ENCODE data around the gene TRIP13. TPM values are rescaled to one million over a fixed set of nuclear protein-coding genes. Genes with fewer than 3 reads are reported as not detected.
A peak's percentile ranks its signal among the peaks of the same experiment; 100 is the strongest.
"Not testable (repeated sequence)": the region's sequence is repeated elsewhere in the genome, so short reads cannot be mapped to it uniquely, and the experiment has no call there.

The TRIP13 gene
- total RNA-seq, 2 donors from 2014 or later: 1.0 to 2.6 TPM

DNA sequence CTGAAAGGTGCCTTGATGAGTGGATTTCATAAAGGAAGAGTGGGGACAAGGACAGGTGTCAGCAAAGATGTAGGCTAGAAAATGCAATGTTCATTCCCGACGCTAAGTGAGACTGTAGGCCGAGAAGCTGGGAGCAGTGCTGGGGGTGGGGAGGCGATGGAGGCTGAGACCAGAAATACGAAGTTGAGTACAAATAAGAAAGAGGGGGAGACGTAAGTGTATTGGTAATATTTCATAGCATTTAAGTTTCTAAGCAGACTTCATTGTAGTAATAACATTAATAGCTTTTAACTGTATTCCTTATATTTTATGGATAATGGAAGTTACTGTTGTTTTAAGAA lies 11.0 kb downstream of the TRIP13 start:
- H3K27me3 Mint-ChIP-seq: no peaks in the 10 kb centered on the region
- no peaks in the 10 kb centered on the region for H3K36me3 Mint-ChIP-seq (ENCODE audit: low read depth)
- H3K4me3 Mint-ChIP-seq: no peak overlapping the region
- ATAC-seq (no peak), DNase-seq (no peak)
- H3K9me3 ChIP-seq (ENCODE audit: control insufficient read depth, low read length, poor library complexity, severe bottlenecking): no peaks in the 10 kb centered on the region
- no peak overlapping the region for H3K27ac Mint-ChIP-seq
- no peaks in the 10 kb centered on the region for H3K4me1 Mint-ChIP-seq

DNA sequence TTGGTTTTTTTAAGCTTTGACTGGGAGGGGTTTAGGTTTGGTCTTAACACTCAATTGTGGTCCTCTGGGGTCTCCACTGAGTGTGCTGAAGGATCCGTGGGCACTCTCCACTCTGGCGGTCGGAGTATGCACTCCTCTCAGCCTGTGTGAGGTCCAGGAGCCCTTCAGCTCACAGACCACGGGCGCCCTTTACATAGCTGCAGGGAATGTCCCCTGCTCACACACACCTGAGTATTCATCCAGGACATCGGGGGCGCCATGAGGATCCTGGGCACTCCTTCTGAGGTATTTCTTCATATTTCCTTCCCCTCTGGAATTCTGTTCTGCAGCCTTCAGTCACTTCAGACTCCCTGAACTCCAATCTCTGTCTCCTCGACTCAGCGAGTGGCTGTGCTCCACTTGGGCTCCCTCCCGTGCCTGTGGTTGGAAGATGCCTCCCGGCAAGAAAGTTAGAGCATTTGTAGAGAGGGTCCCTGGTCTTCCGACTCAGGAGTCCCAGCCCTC lies 12.5 kb downstream of the TRIP13 start:
- H3K27ac Mint-ChIP-seq: peak overlapping the region; percentile 87
- no peak for DNase-seq
- ATAC-seq: no peak
- H3K27me3 Mint-ChIP-seq: no peaks in the 10 kb centered on the region
- H3K4me3 Mint-ChIP-seq: no peak overlapping the region
- no peaks in the 10 kb centered on the region for H3K36me3 Mint-ChIP-seq (ENCODE audit: low read depth)
- H3K4me1 Mint-ChIP-seq: no peaks in the 10 kb centered on the region
- H3K9me3 ChIP-seq (ENCODE audit: control insufficient read depth, low read length, poor library complexity, severe bottlenecking): no peaks in the 10 kb centered on the region

DNA sequence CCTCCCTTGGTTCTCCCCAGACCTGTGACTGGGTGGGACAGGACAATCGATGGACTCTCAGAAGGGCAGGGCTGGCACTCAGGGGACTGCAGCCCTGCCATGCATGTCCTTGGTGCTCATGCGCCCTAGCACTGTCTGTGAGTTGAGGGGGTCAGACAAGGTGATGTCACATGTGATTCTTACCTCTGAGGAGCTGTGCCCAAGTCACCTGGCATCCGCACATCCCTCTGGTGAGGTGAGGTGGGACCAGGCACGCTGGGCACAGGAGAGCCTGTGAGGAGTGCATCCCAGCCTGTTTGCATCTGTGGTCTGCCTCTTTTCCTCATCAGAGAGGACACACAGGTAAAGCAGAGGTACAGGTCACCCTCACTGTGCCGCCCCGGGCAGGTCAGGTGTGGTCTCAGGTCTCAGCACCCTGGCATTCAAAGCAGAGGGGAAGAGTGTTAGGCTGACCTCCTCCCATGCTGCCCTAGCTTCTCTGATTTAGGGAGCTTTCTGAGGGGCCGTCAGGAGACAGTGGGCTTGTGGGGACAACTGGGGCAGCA lies 14.8 kb downstream of the TRIP13 start:
- H3K36me3 Mint-ChIP-seq (ENCODE audit: low read depth): no peaks in the 10 kb centered on the region
- no peak overlapping the region for H3K4me3 Mint-ChIP-seq

DNA sequence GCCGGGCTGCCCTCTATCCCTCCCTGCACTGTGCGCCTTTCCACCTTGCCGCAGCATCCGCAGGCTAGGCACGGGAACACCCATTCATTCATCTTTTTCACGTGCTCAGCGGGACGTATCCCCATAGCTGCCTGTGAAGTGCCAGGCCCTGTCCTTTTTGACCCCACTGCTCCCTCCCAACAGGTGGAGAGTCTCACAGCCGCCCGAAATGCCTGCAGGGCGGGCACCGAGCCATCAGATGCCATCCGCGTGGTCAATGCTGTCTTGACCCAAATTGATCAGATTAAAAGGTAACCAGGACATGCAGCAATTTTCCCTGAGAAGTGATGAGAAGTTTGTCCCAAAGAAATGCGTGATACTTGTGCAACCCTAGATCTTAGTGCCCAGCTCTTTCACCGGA lies 15.5 kb downstream of the TRIP13 start:
- DNase-seq (no peak), ATAC-seq (no peak)

More for the DNA sequence above, 14.8 kb downstream of the TRIP13 start:
- peak overlapping the region; percentile 87 for H3K27ac Mint-ChIP-seq
- peaks cover 5% of the 10 kb centered on the region for H3K4me1 Mint-ChIP-seq
- H3K27me3 Mint-ChIP-seq: no peaks in the 10 kb centered on the region
- DNase-seq (no peak), ATAC-seq (no peak)
- no peaks in the 10 kb centered on the region for H3K9me3 ChIP-seq (ENCODE audit: control insufficient read depth, low read length, poor library complexity, severe bottlenecking)

DNA sequence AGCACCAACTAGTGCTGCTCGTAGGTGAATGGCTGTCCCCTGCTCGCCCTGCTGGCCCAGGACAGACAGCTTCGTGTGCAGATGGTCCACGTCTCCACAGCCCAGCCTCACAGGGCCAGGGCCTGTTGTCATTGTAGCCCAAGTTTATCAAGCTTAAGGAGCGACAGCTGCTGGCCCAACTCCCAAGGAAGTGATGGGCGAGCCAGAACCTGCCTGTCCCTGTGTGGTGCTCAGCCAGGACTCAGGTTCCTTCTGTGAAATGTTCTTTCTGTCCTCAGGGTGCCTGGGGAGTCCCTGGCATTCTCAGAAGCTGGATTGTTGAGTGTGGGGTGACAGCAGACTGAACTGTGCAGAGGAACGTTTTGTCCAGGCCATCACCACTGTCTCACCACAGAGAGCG lies 16.4 kb downstream of the TRIP13 start:
- Mint-ChIP-seq H3K4me3 (no peak overlapping the region), H3K4me1 (peaks cover 9% of the 10 kb centered on the region), H3K36me3 (ENCODE audit: low read depth) (peaks cover 2% of the 10 kb centered on the region), H3K27ac (peak overlapping the region; percentile 16), H3K27me3 (no peaks in the 10 kb centered on the region)
- ATAC-seq (no peak), DNase-seq (no peak)
- H3K9me3 ChIP-seq (ENCODE audit: control insufficient read depth, low read length, poor library complexity, severe bottlenecking): no peaks in the 10 kb centered on the region

More for the DNA sequence above, 15.5 kb downstream of the TRIP13 start:
- Mint-ChIP-seq H3K4me1 (peaks cover 9% of the 10 kb centered on the region), H3K4me3 (no peak overlapping the region), H3K27me3 (no peaks in the 10 kb centered on the region), H3K36me3 (ENCODE audit: low read depth) (peaks cover 2% of the 10 kb centered on the region), H3K27ac (peak overlapping the region; percentile 16)
- H3K9me3 ChIP-seq (ENCODE audit: control insufficient read depth, low read length, poor library complexity, severe bottlenecking): no peaks in the 10 kb centered on the region

DNA sequence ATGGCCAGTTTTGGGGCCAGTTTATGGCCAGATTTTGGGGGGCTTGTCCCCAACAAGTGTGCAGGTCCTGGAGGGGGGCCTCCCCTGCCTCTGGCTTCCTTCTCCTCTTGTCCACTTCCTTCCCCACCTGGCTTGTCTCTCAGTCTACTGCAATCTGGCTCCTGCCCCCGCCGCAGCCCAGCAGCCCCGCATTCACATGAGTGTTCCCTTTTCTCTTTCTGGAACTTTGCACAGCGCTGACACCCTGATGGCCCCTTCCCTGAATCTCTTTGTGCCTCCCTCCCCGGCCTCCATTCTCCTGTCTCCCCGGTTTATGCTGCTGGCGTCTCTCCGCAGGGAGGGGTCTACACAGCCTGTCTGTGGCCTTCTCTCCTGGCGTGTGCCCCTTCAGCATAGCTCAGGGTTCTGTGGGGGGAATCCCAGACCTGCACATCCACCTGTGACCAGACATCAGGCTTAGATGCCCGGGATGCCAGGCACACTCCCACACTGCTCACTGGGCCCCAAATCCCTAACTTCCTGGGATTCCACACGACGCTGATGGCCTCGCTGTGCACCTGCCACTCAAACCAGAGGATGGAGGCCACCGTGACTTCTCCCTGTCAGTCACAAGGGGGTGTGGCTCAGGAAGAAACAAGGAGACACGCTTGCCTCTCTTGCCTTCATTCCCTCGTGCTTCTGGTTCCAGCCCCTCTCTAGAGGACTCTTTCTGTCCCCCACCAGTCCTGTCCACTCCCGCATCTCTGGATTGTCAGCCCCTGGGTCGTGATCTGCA lies 17.5 kb downstream of the TRIP13 start:
- Mint-ChIP-seq H3K36me3 (ENCODE audit: low read depth) (peaks cover 2% of the 10 kb centered on the region), H3K27me3 (no peaks in the 10 kb centered on the region), H3K27ac (peak overlapping the region; percentile 98), H3K4me3 (no peak overlapping the region), H3K4me1 (peaks cover 9% of the 10 kb centered on the region)
- no peak for DNase-seq
- ATAC-seq: no peak
- no peaks in the 10 kb centered on the region for H3K9me3 ChIP-seq (ENCODE audit: control insufficient read depth, low read length, poor library complexity, severe bottlenecking)

DNA sequence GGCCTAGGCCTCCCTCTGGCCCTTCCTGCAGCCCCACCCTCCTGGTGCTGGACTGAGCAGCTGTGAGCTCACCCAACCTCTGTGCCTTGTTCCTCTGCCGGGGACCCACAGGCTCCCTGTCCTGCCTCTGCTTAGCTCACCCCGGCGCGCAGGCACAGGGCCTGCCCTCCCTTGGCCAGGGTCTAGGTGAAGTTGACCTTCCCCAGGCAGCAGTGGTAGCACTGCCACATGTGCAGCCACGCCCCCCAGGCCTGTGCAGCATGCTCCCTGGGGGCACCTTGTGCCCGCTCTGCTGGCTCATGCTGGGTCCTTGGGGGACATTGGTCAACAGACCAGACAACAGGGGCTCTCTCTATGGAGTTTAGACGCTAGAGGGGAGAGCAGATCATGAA lies 18.1 kb downstream of the TRIP13 start:
- Mint-ChIP-seq H3K36me3 (ENCODE audit: low read depth) (peaks cover 2% of the 10 kb centered on the region), H3K27ac (peak overlapping the region; percentile 98), H3K27me3 (no peaks in the 10 kb centered on the region), H3K4me1 (peaks cover 9% of the 10 kb centered on the region), H3K4me3 (no peak overlapping the region)
- DNase-seq: no peak
- no peak for ATAC-seq
- no peaks in the 10 kb centered on the region for H3K9me3 ChIP-seq (ENCODE audit: control insufficient read depth, low read length, poor library complexity, severe bottlenecking)

DNA sequence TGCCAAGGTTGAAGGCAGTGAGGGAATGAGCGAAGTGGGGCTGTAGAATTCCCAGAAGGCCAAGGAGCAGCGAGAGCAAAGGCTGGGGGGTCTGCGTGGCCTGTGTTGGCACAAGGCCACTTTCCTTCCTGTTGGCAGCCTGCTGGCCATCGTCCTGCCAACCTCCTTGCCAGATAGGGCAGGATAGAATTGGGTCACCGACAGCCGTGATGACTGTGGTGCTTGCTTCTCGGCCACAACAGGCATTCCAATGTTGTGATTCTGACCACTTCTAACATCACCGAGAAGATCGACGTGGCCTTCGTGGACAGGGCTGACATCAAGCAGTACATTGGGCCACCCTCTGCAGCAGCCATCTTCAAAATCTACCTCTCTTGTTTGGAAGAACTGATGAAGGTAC lies 18.9 kb downstream of the TRIP13 start:
- no peaks in the 10 kb centered on the region for H3K9me3 ChIP-seq (ENCODE audit: control insufficient read depth, low read length, poor library complexity, severe bottlenecking)
- DNase-seq (no peak), ATAC-seq (no peak)
- Mint-ChIP-seq H3K4me1 (peaks cover 9% of the 10 kb centered on the region), H3K27ac (peak overlapping the region; percentile 98), H3K27me3 (no peaks in the 10 kb centered on the region), H3K36me3 (ENCODE audit: low read depth) (peaks cover 2% of the 10 kb centered on the region), H3K4me3 (no peak overlapping the region)

DNA sequence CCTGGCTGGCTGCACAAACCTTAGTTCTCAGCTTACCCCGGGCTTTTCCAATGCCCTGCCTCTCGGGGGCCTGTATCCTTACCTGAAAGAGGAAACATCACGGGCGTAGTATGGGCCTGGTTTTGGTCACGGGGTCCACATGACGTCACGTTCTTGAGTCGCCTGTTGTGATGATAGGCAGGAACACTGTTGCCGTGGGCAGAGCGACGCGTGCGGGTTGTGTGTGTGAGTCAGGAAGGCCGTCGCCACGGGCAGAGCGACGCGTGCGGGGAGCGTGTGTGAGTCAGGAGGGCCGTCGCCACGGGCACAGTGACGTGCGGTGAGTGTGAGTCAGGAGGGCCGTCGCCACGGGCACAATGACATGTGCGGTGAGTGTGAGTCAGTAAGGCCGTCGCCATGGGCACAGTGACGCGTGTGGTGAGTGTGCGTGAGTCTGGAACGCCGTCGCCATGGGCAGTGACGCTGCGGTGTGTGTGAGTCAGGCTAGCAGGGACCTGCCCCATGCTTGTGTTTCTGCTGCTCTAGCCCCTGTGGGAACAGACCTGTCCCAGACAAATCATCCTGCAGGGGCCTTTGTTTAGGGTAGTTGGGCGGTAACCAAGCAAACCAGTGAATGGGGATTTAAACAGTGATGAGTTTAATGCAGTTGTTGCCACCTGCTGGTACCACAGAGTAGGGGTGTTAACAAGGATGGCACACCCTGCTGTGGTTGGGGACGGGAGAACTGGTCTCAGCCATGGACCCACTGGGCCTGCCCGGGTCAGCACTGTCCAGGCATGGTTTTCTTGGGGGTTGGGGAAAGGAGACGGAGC lies 19.8 kb downstream of the TRIP13 start:
- no peaks in the 10 kb centered on the region for H3K9me3 ChIP-seq (ENCODE audit: control insufficient read depth, low read length, poor library complexity, severe bottlenecking)
- no peaks in the 10 kb centered on the region for H3K27me3 Mint-ChIP-seq
- DNase-seq: peak; percentile 72 to 83 (median 78)
- peak overlapping the region; percentile 98 for H3K27ac Mint-ChIP-seq
- peak; percentile 87 for ATAC-seq
- H3K4me3 Mint-ChIP-seq: peak overlapping the region; percentile 90
- H3K4me1 Mint-ChIP-seq: peaks cover 9% of the 10 kb centered on the region
- H3K36me3 Mint-ChIP-seq (ENCODE audit: low read depth): peaks cover 2% of the 10 kb centered on the region

DNA sequence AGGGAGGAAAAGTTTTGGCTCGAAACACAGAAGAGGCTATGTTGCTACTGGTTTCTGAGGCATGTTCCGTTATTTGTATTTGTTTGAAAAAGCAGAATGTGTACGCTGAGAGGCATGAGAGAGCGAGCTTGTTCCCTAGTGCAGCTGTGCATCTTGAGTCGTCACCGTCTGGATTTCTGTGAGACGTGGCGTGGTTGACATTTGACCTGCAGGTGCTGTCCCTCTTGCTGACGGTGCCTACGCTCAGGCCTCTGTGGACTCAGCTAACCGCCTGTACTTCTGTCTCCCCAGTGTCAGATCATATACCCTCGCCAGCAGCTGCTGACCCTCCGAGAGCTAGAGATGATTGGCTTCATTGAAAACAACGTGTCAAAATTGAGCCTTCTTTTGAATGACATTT lies 21.5 kb downstream of the TRIP13 start:
- no peak overlapping the region for H3K4me3 Mint-ChIP-seq
- H3K27ac Mint-ChIP-seq: peak overlapping the region; percentile 98
- peaks cover 2% of the 10 kb centered on the region for H3K36me3 Mint-ChIP-seq (ENCODE audit: low read depth)

DNA sequence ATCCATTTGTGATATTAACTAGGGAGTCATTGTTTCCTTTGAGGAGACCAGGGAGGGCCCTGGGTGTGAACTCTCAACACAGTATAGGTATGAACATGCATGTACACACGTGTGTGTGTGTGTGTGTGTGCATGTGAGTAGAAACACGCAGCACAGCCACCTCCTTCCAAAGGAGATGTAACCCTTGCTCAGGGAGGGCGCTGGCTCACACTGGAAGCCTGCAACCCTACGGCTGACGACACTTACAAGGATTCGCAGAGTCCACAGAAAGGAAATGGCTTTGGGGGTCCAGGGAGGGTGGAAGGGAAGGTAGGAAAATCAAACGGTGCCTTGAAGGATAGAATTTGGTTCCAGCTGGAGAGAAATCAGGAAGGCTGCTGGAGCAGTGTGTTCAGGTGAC lies 21.9 kb downstream of the TRIP13 start:
- H3K4me1 Mint-ChIP-seq: peaks cover 9% of the 10 kb centered on the region
- peak overlapping the region; percentile 98 for H3K27ac Mint-ChIP-seq
- no peaks in the 10 kb centered on the region for H3K27me3 Mint-ChIP-seq
- no peak overlapping the region for H3K4me3 Mint-ChIP-seq
- peaks cover 2% of the 10 kb centered on the region for H3K36me3 Mint-ChIP-seq (ENCODE audit: low read depth)
- no peaks in the 10 kb centered on the region for H3K9me3 ChIP-seq (ENCODE audit: control insufficient read depth, low read length, poor library complexity, severe bottlenecking)
- no peak for DNase-seq
- ATAC-seq: no peak

More for the DNA sequence above, 21.5 kb downstream of the TRIP13 start:
- H3K27me3 Mint-ChIP-seq: no peaks in the 10 kb centered on the region
- no peaks in the 10 kb centered on the region for H3K9me3 ChIP-seq (ENCODE audit: control insufficient read depth, low read length, poor library complexity, severe bottlenecking)
- ATAC-seq (no peak), DNase-seq (no peak)
- H3K4me1 Mint-ChIP-seq: peaks cover 9% of the 10 kb centered on the region

DNA sequence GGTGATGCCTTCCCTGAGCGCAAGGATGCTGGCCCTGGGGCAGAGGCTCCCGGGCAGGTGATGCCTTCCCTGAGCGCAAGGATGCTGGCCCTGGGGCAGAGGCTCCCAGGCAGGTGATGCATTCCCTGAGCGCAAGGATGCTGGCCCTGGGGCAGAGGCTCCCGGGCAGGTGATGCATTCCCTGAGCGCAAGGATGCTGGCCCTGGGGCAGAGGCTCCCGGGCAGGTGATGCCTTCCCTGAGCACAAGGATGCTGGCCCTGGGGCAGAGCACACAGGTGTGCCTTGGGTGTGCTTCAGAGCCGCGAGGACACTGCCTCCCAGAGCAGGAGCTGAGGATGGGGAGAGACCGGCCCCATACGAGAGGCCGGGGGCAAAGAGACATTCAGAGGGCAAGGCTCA lies 22.7 kb downstream of the TRIP13 start:
- not testable (repeated sequence) for H3K4me1 Mint-ChIP-seq; H3K36me3 Mint-ChIP-seq (ENCODE audit: low read depth); ATAC-seq; H3K9me3 ChIP-seq (ENCODE audit: control insufficient read depth, low read length, poor library complexity, severe bottlenecking); H3K4me3 Mint-ChIP-seq; DNase-seq; H3K27me3 Mint-ChIP-seq
- H3K27ac Mint-ChIP-seq: peak overlapping the region; percentile 98

DNA sequence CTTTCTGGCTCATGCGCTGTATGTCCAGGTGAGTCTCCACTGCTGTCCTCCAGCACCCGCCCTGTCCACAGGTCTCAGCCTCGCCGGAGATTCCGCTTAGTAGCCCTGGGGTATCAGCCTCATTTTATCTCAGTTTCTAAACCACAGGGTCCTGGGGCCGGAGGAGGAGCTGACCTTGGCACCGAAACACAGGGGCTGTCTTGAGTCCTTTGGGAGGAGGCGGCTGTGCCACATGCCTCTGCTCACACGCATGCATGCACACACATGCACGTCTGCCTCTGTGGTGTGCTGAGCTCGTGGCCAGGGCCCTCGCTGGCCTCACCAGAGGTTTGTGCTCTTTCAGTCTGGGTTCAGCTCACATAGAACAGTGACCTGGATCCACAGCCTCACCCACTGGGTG lies 23.3 kb downstream of the TRIP13 start:
- no peak for ATAC-seq

More for the DNA sequence above, 23.3 kb downstream of the TRIP13 start:
- no peak overlapping the region for H3K27ac Mint-ChIP-seq
- peaks cover 2% of the 10 kb centered on the region for H3K36me3 Mint-ChIP-seq (ENCODE audit: low read depth)
- no peaks in the 10 kb centered on the region for H3K27me3 Mint-ChIP-seq
- peaks cover 9% of the 10 kb centered on the region for H3K4me1 Mint-ChIP-seq
- no peak for DNase-seq
- H3K4me3 Mint-ChIP-seq: no peak overlapping the region
- H3K9me3 ChIP-seq (ENCODE audit: control insufficient read depth, low read length, poor library complexity, severe bottlenecking): no peaks in the 10 kb centered on the region

Data from T-helper 17 cell (primary cell).